Astrocyte of the hippocampus (primary cell): ENCODE results near the gene CARD16.
A peak's percentile ranks its signal among the peaks of the same experiment; 100 is the strongest.
"Not testable (repeated sequence)": the region's sequence is repeated elsewhere in the genome, so short reads cannot be mapped to it uniquely, and the experiment has no call there.

Experiments used
- DNase-seq: peaks from one replicate; pipeline ENCODE4 v3.0.0; 2011; ENCODE audit warnings: low read depth, low spot score

CARD16 gene

GRCh38 chr11:105049481-105049880, 4.3 kb upstream of the CARD16 start:
- no peak for DNase-seq

- peak; percentile 97 for DNase-seq
These were observed 1.9 kb upstream of the CARD16 start for GRCh38 chr11:105046898-105047579.

GRCh38 chr11:105045676-105046296, 651 bp upstream of the CARD16 start:
- DNase-seq = no peak

DNA sequence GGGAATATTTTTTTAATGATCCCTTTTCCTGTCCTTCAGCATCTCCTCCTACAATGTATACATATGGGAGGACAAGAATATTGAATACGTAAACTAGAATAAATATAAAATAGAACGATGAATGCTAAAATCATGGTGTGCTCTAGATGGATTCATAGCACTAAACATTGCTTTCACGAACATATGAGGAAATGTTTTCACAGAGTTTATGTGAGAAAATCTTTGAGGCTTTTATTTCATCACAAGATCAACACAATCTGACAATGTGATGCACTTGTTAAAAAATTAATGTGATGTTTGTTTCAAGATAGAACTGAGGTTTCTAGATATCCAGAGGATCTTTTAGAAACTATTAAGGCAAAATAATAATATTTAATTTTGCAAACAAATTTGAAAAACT, 3.0 kb downstream of the CARD16 start:
- DNase-seq = no peak

DNA sequence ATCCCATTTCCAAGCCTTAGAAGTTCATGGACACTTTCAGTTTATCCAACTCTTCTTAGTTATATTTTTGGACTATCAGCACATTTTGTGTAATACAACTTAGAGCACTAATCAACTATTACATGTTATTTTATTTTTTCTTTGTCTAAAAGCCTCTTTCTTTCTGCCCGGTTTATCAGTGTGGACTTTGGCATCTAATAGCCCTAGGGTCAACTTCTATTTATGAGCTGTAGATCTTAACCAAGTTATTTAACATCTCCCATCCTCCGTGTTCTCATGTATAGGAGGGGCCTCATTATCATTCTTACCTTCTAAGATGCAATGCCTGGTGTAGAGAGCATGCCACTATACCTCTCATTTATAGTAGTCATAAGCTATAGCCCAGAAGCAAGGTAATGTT, 4.4 kb downstream of the CARD16 start:
- no peak for DNase-seq

DNA sequence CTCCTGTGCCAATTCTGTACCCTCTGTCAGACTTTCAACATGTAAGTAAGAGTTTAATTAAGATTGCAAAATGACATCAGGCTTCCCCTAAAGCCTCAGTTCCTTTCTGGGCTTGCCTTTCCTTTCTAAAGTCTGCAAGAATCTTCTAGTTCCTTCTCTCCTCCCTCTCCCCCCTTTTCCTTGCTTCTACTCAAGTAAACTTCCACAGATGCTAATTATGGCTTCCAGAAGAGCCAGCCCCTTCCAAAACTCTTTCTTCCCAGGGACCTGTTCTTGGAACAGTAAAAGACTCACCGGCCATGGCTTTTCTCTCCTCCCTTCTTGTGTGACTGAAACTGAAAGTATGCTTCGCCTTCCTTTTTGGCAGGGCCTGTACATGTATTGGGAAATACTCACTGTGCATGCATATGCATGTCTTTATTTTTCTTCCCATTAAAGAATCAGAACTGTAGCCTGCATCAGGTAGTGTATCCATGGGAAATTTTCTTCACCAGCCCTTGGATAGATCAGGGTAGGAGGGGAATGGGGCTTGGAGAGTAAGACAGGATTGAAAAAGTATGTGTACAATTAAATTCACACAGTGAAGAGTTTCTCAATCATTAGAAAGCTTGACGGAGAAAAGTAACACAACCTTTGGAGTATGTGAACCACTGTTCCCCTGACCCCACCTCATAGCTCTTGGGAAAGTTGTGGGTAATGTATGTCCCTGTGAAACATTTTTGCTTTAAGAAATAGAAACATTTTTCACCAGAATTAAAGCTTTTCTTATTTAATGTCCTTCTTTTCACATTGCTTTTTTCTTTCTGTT, 10.1 kb downstream of the CARD16 start, which contains the start of gene CASP1:
TSS of gene CASP1 (minus strand) at position 332 of the 808 bp plus-strand sequence. CDS start at position 301, 31 bp downstream.
- peak; percentile 79 for DNase-seq

GRCh38 chr11:105034388-105034787, 10.7 kb downstream of the CARD16 start:
- DNase-seq = not testable (repeated sequence)

DNA sequence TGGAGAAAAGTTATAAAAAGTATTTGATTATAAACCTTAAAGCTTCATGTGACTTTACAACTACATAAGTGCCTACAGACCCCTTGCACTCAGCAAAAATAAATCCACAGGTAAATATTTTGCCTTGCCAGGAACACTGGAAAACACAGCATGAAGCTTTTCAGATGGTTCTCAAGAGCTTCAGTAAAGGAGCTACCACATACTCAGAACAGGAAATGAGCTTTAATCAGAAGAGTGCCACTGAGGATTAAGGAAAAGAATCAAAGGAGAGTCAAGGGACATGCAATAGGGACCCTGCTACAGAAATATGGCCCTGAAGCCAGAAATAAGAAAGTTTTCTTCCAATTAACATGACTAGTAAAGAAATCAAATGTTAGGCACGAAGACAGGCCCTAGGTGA, 11.4 kb downstream of the CARD16 start:
- DNase-seq = no peak

- DNase-seq = no peak
These were observed 11.8 kb downstream of the CARD16 start for GRCh38 chr11:105033343-105033742.

DNA sequence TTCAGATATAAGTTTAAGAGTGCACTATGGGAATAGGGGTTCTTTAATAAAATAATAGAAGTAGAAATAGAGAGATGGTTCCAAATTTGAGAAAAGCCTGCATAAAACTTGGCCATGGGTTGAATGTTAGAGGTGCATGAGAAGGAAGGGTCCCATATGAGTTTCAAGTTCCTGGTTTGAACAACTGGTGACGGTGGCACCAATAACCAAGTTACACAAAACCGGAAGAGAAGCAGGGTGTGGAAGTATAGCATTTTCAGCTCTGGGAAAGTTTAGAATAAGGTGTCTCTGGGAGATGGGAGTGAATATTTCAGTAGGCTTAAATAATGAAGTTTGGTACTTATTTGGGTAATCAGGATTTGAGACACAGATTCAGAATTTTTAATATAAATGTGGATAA, 12.6 kb downstream of the CARD16 start:
- no peak for DNase-seq

GRCh38 chr11:105027678-105028077, 17.5 kb downstream of the CARD16 start:
- no peak for DNase-seq

GRCh38 chr11:105024394-105024793, 20.7 kb downstream of the CARD16 start:
- DNase-seq = no peak

DNA sequence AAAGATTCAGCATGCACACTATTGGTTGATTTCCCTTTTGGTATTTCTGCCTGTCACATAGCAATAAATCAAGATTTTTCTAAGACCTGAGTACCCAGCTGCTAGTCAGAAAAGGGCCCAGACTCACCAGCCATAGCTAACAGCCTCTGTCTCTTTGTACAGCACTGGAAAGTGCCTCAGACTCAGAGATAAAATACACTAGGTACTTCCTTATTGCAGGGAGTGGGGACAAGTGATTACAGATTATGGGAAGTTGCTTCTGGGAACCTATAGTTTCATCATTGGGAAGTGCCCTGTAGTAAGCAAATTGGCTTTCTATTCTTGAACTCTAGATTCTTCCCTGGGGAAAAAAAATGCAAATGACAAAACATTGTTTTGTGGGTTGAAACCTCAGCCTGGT, 22.1 kb downstream of the CARD16 start, which contains the start of gene CASP5:
TSS of gene CASP5 (minus strand) at position 166 of the 400 bp plus-strand sequence. CDS start at position 134, 32 bp downstream.
- no peak for DNase-seq

DNA sequence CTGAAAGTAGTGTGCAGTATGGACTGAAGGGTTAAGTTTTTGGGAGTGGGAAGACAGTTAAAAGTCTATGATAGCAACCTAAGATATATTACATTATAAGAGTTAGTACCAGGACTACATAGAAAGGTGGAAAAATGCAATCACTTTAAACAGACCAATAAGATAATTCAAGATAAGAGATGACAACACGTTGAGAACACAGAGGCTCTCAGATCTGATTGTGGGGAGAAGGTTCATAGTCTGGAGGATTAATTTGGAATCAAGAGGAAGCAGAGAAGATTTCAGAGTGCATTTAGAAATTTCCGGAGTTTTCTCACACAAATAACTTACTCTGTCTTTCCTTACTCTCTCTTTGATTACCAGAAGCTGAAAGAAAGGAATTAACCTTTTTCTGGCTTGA, 22.6 kb downstream of the CARD16 start:
- DNase-seq = no peak

- DNase-seq = no peak
These were observed 37.7 kb downstream of the CARD16 start for GRCh38 chr11:105007463-105007862.

DNA sequence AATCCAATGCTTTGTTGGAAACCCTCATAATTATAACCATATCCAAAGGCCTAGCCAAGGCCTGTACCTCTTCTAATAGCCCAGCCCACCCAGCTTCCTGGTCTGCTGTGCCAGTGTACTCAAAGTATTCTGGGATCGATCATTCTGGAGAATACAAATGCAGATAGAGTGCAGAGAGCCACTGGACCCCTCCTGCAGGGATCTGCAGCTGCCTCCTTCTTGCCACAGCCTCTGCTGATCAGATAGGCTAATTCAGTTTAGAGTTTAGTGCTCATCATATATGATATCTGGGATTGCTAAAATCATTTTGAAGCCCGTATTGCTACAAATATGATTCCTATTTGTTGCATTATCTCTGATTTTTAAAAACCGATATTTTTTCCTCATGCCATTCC, 39.7 kb downstream of the CARD16 start:
- DNase-seq = no peak

DNA sequence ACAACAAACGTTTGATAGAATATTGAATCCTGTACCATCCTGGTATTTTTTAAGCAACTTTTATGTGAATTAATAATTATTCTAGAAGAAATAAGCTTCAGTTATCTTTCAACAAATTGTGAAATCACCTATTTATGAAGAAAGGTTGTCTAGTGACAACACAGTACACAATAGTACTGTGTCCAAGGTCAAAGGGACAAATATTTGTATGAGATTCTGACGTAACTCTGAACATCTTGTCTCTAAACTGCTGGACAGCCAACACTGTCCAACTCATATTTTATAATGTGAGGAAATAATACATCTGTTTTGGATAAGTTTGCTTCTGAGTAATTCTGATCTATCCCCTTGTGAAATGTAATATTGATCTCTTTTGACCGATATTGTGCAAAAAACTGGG, 41.1 kb downstream of the CARD16 start:
- DNase-seq = no peak

GRCh38 chr11:105003151-105003550, 42.0 kb downstream of the CARD16 start:
- DNase-seq = no peak

DNA sequence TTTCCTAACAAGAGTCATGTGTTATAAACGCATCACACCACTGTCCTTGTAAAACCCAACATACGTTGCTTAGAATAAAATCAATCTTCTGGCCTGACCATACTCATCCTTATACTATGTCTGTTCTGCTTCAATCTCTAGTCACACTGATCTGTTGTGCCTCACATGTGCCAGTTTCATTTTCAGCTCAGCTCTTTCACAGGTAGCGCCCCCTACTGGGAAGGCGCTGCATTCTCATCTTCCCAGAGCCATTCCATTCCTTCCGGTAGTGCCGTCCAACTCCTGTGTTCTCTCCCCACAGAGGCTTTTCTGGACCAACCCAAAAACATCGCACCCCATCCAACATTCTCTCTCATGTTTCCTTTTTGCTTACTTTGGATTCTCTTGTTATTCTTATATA, 44.3 kb downstream of the CARD16 start:
- DNase-seq = no peak

DNA sequence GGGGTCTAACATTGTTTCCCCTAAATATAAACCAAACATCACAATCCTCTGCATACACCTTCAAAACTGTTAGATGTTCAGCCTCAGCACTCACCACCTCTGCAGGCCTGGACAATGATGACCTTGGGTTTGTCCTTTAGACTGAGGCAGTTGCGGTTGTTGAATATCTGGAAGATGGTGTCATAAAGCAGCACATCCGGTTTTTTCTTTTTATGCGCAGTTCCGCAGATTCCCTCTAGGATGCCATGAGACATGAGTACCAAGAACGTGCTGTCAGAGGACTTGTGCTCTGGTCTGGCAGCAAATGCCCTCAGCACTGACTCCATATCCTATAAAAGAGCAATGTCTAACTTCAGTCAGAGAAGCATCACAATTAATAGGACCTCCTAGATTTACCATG, 45.0 kb downstream of the CARD16 start:
- DNase-seq = no peak

DNA sequence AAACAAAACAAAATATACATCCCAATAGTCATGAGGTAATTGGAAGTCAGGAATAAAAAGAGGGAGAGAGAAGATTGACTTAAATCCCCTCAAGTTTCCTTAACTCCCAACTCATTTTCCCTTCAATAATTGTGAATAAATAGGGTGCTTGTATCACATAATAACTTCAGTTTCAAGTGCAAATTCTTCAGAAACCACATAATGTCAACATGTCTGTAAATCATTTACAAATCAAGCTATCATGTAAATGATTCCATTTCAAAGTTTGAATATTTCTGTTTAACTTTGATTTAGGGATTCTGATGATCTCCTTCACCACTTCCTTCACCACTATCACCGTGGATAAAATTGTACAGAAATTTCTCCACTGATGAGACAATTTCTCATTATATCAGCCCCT, 45.4 kb downstream of the CARD16 start:
- no peak for DNase-seq

DNA sequence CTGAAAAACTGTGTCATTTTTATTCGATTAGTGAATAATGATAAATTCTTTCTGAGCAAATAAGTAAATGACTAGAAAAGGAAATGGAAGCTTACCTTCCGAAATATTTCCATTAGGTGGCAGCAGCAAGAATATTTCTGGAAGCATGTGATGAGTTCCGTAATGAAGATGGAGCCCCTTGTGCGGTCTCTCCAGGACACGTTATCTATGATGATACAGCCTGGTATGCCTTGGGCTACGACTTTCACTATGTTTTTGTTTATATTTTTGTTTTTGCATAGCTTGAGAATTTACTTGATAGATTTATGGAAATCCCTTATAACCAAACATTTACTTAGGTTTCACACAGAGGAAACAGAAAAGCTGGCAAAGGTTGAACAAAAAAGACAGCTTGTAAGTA, 47.8 kb downstream of the CARD16 start:
- no peak for DNase-seq

GRCh38 chr11:104995001-104995408, 50.1 kb downstream of the CARD16 start:
- no peak for DNase-seq
